ENCODE data around the gene GGTLC2.
"Not testable (repeated sequence)": the region's sequence is repeated elsewhere in the genome, so short reads cannot be mapped to it uniquely, and the experiment has no call there.

Gene GGTLC2

DNA sequence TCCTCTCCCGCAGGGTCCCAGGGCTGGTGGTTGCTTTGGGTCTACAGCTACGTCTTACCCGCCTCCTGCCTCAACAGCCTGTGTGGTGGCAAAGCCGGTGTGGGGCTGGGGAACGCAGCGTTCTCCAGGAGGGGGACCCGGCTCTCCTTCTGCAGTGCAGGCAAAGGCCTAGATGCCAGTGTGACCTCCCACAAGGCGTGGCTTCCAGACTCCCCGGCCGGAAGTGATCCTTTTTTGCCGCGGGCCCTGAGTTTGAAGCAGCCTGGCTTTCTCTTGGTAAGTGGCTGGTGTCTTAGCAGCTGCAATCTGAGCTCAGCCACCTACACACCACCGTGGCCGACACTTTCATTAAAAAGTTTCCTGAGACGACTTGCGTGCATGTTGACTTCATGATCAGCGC, 6.1 kb upstream of the GGTLC2 start:
- not testable (repeated sequence) for DNase-seq

DNA sequence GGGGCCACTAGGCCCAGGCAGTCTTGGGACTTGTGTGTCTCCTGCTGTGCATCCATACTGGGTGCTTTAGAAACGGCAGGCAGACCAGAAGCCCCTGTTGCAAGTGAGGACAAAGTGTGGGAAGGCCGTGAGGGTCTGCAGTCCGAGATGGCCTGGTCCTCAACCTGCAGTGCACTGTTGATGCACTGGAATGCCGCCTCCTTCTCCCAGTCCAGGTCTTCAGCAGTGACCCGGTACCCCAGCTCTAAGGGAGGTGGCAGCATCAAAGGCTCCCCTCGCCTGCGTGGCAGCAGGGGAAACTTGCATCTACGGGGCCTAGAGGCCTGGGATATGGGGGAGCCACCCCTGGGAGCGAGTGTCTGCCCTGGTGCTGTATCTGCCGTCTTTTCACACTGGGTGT, 2.2 kb upstream of the GGTLC2 start:
- DNase-seq, result not testable (repeated sequence)

DNA sequence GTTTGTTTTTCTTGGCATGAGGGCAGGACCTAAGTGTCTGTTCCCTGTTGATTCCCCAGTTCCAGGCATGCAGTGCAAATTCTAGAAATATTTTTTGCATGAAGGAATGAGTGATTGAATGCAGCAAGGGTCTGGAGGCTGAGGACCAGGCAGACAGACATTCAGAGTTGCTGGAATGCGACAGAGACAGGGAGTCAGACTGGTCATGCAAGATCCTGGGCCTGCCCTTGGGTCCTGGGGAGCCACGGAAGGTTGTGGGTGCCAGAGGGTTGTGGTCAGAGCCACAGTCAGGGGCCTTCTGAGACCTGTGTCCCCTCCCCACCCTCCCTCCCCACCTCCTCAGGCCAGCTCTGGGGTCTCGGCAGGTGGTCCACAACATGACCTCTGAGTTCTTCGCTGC, 1.6 kb downstream of the GGTLC2 start:
- not testable (repeated sequence) for DNase-seq

DNA sequence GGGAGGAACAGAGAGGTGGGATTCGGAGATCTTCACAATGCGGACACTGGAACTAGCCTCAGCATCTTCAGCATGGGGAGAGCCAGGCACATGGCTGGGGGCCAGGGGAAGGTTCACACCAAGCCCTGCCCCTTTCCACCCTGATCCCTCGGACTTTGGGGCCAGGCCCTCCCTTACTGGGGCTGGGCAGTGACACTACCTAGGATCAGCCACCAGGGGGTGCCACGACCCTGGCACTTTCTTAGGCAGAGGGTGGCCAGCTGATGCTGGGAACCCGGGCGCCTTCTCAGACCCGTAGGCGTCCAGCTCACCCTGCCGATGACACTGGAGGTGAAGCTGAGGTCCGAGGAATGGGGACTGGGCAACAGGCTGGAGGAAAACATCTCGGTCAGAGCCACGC, 3.5 kb downstream of the GGTLC2 start:
- not testable (repeated sequence) for DNase-seq

DNA sequence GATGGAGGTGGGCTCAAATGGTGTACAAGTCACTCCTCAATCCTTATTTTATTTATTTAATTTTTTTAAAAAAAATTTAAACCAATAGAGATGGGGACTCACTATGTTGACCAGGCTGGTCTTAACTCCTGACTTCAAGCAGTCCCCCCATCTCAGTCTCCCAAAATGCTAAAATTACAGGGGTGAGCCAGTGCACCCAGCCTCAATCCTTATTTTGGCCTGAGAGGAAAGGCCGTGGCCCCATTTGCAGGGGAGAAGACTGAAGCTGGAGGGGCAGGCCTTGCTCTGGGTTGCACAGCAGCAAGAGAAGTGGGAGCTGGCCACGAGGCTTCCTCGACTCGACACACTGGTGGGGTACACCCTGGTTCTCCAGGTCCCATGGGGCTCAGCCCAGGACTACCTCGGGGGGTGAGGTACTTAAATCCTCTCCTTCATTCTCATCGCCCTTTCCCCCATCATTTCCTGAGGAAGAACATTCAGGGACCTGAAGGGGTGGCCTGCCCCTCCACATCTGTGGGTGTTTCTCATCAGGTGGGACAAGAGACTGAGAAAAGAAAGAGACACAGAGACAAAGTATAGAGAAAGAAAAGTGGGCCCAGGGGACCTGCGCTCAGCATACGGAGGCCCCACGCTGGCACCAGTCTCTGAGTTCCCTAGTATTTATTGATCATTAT, 4.6 kb downstream of the GGTLC2 start:
- not testable (repeated sequence) for DNase-seq

DNA sequence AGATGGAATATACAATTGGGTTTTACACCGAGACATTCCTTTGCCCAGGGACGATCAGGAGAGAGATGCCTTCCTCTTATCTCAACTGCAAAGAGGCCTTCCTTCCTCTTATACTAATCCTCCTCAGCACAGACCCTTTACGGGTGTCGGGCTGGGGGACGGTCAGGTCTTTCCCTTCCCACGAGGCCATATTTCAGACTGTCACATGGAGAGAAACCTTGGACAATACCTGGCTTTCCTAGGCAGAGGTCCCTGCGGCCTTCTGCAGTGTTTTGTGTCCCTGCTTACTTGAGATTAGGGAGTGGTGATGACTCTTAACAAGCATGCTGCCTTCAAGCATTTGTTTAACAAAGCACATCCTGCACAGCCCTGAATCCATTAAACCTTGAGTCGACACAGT, 5.3 kb downstream of the GGTLC2 start:
- not testable (repeated sequence) for DNase-seq

DNA sequence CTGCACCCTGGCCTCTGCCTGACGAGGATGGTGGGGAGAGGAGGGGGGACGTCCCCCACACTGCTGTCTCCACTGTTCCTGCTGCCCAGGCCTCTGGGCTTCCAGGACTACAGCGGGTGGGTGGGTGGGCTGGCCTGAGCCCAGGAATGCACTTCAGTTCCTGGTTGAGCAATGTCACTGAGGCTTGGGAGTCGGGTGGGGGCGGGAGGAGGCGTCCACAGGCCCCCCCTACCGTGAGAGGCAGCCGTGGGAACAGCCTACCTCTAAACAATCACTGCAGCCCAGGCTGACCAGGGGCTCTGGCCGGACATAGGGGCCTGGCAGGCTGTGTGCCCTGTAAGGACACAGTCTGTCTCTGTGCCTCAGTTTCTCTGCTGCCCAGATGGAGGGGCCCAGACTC, 6.0 kb downstream of the GGTLC2 start:
- DNase-seq, result not testable (repeated sequence)

DNA sequence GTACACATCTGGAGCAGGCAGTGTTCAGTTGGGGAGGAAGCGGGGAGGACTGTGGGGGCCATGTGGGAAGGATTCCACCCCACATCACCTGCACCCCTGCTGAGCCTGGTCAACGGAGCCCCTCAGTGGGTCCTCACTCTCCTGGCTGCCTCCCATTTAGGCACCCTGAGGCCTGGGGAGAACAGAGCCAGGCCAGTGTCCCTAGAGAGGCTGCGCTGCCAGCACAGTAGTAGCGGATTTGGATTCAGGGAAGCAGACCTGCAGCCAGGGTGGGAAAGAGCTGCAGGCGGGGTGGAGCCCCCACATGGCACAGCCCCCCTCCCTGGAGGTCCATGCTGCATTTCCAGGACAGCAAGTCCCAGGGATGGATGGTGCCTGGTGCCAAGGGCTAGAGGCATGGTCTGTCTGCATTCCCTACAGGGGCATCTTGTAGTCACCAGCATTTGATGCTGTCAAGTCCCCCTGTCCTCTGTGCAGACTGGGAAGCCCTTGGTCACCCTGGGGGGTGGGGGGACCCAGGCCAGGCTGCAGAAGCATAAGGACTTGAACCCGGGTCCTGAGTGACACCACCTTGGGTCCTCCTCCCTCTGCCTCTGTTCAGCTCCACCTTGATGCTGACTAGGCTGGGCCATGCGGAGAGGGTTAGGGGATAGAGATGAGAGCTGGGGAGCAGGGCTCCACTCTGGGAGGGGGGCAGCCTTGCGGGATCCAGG, 6.5 kb downstream of the GGTLC2 start:
- not testable (repeated sequence) for DNase-seq

DNA sequence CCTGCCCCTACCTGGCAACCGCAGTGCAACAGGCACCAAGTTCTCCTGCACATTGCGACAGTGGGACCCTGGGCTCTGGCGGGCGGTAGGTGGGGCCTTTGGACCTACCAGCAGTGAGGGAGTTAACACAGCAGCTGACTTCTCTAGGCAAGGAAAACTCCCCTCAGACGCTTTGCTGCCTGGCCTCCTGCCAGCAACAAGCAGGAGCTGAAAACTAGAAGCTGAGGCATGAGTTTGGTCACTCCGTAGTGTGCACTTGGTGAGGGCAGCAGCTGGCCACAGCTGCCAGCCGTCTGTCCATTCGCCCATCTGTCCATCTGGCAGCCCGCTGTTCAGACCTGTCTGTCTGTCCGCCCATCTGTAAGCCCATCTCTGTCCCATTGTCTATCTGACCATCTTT, 7.2 kb downstream of the GGTLC2 start:
- DNase-seq, result not testable (repeated sequence)

DNA sequence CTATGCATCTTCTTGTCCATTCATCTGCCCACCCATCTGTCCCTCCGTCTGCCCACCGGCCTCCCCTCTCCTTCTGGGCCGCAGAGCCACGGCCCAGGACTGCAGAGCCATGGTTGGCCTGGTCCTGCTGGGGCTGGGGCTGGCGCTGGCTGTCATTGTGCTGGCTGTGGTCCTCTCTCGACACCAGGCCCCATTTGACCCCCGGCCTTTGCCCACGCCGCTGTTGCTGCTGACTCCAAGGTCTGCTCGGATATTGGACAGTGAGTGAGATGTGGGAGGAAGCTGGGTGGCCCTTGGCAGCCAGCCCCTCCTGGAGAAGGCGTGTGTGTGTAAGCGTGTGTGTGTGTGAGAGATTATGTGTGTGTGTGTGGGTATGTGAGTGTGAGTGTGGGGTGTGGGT, 7.7 kb downstream of the GGTLC2 start:
- DNase-seq, result not testable (repeated sequence)

DNA sequence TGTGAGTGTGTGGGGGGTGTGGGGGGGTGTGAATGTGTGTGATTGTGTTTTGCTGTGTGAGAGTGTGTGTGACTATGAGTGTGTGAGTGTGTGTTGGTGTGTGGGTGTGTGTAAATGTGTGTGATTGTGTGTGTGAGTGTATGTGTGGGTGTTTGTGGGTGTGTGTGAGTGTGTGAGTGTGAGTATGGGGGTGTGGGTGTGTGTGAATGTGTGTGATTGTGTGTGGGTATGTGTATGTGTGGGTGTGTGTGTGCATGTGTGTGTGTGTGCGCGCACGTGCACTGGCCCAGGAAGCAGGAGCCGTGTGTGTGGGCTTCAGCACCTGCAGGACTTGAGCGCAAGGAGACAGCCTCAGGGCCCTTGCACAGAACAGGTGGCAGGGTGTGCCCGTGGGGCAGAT, 8.2 kb downstream of the GGTLC2 start:
- DNase-seq, result not testable (repeated sequence)

DNA sequence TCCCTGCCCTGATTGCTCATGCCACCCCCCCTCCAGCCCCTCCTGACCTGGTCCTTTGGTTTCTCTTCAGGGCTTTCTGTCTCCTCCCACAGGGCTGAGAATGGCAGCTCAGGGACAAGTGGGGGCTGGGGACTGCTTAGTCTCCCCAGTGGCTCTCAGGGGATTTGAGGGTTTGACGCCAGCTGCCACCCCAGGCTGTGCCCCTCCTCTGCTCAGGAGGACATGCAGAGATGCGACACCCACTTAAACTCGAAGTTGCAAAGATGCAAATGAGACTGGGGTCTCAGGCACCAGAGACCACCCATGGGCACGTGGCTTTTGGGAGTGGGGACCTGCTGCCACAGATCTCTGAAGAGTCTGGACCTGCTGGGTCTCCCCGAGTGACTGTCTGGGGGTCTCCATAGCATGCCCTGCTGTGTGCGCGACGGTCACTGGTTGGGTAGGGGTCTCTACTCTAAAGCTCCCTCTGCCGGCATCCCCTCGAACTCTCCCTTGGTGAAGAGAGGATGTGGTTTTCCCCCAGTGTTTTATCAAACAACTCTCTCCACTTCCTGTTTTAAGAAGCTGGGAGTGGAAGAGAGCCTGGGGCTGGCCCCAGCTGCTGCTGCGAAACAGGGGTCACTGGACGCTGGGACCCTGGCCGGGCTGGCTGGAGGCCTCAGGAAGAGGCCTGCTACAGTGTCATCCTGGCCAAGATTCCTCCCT, 9.4 kb downstream of the GGTLC2 start:
- not testable (repeated sequence) for DNase-seq

DNA sequence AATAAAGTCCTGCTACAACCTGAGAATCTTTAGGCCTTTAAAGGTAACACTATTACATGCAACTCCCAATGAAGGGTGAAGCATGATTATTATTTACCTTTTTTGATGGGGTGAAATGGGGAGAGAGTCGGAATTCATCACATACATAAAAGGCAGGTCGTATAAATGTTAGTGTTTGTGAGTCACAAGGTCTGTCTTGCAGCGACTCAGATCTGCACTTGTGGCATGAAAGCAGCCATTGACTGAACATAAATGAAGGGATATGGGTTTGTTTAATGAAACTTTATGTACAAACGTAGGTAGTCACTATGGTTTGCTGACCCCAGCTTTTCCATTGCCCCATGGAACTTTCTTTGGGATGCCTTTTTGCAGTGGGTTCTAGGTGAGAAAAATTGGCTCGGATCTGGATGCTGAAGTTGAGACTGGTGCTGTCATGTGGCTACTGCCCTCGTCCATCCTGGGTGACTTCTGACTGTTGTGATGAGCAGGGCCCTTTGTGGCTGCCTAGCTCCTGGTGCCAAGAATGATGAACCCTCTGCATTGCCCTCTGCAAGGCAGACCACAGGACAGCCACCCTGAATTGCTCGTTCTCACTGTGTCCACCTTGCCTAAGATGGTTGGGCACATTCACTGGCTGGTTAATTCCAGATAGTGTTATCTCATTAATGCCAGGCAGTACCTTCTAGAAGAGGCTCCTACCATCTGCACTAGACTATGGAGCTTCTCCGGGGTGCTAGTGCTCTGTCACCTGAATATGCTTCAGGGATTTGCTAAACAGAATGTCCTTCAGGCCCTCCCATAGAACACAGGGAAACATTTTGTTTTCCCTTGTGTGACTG, 11.3 kb downstream of the GGTLC2 start:
- no peak for DNase-seq

DNA sequence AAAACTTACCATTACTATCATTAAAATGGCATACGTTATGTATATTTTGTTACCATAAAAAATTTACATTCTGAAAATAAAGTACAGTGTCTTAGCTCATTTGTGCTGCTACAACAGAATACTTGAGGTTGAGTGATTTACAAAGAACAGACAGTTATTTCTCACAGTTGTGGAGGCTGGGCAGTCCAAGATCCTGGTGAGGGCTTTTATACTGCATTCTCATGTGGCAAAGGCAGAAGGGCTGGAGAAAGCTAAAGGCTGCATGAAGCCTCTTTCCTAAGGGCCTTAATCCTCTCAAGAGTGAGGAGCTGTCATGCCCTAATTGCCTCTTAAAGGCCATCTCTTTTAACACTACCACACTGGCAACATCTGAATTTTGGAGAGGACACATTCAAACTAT, 13.3 kb downstream of the GGTLC2 start:
- no peak for DNase-seq

DNA sequence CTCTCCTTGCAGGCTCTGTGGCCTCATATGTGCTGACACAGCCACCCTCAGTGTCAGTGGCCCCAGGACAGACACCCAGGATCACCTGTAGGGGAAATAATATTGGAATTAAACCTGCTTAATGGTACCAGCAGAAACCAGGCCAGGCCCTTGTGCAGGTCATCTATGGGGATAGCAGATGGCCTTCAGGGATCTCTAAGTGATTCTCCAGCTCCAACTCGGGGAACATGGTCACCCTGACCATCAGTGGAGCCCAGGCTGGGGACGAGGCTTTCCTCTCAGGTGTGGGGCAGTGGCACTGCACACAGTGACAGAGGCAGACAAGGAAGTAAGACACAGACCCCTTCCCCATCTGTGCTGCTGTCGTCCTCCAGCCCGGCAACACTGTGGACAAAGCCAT, 16.9 kb downstream of the GGTLC2 start:
- DNase-seq, result no peak

DNA sequence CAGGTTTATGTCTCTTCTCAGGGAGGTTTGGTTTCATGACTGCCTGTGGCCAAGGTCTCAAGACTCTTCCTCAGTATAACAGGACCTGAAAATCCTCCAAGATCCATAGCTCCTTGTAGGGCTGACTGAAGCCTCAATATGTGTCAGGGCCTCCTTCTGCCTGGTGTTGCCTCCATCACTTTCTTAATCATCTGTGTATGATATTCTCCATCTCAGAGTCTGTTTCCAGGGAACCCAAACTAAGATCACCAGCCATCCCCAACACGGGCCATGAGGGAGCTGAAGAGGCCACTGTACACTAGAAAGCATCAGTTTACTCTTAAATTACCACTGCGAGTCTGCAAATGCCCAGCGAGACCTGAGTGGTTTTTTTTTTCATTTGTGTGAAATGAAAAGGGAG, 17.7 kb downstream of the GGTLC2 start:
- no peak for DNase-seq

DNA sequence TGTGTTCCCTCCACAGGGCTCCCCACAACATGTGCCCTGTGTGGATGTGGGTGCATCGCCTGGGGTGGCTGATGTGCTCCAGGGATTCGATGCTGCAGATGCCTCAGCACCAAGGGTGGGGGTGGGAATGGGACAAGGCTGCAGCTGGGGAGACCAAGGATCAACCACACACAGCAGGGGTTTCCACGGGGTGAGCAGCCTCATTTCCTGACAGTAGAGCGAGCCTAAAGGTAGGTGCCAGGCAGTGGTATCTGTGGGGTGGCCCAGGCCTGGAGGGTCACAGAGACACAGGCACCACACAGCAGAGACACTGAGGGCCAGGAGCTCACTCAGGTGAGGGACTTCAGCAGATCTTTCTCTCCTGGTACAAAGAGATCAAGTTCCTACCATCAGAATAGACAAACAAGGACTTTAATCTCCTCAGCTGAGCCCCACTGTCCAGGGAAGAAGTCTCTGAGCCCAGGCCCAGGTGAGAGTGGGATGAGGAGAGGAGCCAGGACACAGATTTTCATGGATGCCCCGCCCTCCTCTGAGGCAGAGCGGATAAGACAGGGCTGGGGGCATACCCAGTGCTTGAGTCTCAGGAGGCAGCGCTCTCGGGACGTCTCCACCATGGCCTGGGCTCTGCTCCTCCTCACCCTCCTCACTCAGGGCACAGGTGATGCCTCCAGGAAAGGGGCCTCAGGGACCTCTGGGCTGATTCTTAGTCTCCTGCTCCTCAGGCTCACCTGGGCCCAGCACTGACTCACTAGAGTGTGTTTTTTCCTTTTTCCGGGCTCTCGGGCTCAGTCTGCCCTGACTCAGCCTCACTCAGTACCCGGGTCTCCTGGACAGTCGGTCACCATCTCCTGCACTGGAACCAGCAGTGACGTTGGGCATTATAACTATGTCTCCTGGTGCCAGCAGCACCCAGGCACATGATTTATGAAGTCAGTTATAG, 19.7 kb downstream of the GGTLC2 start:
- no peak for DNase-seq

DNA sequence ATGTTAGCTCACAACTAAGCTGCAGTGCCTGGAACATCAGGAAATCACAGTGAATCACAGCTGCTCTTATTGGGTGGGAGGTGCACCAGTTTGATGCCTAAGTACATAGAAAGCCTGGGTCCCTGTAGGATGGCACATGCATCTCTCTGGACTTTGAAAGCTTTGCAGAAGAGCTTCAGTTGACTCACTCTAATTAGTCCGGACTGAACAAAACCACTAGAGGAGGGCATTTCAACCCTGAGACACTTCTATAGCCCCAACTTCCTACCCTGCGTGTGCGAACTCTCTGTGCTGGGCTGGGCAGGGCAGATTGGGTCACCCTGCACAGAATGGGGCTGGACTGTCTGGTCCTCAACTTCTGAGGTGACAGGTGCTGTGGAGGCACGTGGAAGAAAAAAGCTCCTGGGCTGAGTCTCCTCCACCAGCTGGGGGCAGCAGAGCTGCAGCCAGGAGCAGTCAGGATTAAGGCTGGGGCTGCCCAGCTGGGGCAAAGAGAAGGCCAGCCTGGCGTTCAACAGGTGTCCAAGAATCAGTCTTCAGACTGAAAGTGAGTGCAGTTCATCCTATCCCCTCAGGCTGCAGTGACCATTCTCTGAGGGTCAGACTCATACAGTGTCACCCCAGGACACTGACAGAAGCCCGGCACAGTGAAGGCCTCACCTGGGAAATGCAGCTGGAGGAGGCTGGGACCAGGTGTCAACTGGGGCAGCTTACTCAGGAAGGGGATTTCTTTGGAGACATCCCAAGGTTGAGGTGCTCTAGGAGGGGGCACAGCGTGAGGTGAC, 22.1 kb downstream of the GGTLC2 start:
- no peak for DNase-seq

DNA sequence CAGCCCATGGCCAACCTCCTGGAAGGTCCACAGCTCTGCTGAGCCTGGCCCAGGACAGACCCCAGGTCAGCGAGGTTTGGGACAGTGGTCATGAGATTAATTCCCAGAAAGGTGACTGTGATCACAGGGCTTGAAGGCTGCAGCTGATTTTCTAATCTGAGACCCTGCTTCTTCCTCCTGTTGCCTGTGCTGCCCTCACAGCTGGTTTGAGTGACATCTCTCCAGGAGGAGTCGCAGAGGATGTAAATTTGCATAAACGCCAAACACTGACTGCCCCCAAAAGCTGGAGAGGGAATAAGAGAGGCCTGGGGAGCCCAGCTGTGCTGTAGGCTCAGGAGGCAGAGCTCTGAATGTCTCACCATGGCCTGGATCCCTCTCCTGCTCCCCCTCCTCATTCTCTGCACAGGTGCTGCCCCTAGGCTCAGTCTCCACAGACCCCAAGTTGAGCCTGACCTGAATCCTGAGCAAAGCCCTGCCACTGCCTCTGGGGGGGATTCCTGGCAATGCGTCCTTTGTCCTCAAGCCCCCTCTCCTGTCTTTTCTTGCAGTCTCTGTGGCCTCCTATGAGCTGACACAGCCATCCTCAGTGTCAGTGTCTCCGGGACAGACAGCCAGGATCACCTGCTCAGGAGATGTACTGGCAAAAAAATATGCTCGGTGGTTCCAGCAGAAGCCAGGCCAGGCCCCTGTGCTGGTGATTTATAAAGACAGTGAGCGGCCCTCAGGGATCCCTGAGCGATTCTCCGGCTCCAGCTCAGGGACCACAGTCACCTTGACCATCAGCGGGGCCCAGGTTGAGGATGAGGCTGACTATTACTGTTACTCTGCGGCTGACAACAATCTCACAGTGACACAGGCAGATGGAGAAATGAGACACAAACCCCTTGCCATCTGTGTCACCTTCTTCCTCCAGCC, 23.8 kb downstream of the GGTLC2 start:
- no peak for DNase-seq

DNA sequence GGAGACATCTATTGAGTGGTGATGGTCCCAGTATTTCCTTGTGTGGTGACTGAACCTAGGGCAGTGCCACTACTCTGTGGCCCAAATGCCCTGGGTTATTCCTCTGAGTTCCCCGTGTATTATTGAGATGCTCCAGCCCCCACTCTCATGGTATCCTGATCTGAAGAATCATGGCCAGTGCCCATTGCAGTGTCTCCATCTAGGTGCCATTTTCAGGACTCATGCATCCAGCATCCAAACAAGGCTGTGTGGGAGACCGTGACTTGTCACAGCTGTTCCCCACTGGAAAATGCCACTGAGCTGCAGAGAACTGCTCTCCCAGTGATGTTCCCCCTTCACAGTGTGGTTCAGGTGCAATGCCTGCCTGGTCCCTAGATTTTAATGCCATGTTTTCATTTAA, 24.7 kb downstream of the GGTLC2 start:
- no peak for DNase-seq
